GM19023 (cell line): ENCODE data around the gene PLEKHA3.
"Not testable (repeated sequence)": the region's sequence is repeated elsewhere in the genome, so short reads cannot be mapped to it uniquely, and the experiment has no call there.

ENCODE experiments used
- ATAC-seq: cut with Tn5 transposase; IDR thresholded peaks from one replicate; pipeline ENCODE4 v1.9.1; 2021; ENCODE audit warnings: mild to moderate bottlenecking, moderate library complexity; ENCODE audit not compliant: unreplicated experiment

PLEKHA3 gene

DNA sequence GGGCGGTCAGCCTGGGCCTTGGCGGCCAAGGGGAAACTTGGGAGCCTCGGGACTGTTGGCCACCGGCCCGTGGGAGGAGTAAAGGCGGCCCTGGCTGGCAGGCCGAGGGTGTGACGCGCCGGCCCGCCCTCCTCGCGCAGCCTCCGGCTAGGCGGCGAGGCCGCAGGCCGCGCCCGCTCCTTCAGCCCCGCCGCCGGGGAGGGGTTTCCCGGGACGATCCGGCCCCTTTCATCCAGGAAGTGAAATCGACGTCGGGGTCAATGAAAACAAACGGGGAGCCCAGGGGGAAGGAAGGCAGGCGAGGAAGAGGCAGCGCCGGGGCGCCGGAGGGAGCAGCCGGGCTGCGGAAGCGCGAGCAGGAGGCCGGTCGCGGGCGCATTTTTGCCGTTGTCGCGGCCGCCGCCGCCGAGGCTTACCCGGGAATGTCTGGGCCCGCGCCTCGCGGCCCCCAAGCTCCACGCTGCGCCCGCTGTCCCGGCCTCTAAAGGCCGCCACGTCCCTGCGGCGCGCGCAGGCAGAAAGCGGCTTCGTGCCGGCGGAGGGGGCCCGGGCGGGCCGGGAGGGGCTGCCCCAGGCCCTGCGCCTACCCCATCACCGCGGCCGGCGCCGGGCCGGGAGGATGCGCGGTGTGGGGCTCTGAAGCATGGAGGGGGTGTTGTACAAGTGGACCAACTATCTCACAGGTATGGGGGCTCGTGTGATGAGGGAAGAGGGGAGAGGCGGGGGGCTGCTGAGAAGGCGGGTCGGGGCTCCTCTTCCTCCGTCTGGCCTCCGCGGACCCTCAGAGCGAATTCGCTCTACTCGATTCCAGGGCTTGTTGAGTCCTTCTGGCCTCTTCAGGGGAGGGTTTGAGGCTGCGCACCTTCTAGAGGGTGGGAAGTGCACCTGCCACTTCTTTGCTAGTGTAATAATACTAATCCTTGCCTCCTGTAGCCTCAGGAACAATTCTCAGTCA is at the start of gene PLEKHA3:
Gene PLEKHA3, plus strand, starts transcription at position 231 of the 955 bp plus-strand sequence. Its CDS starts 413 bp downstream, at position 644.
- peak; percentile 72 for ATAC-seq

DNA sequence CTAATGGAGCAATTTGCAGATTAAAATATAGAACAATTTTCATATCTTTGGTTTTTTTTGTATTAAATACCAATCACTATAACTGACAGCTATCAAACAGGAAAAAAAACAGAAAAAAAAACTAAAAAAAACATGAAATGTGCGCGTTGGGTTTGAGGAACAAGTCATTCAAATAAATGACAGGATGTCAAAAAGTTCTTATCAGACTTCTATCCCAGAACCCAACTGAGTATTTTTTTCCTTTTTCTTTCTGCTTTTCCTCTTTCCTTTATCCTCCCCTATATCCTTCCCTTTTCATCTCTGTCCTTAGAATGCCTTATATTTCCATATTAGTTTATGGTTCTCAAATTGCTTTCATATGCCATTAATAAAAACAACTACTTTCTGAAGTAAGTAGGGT is 43.6 kb upstream of the PLEKHA3 start:
- ATAC-seq: no peak

DNA sequence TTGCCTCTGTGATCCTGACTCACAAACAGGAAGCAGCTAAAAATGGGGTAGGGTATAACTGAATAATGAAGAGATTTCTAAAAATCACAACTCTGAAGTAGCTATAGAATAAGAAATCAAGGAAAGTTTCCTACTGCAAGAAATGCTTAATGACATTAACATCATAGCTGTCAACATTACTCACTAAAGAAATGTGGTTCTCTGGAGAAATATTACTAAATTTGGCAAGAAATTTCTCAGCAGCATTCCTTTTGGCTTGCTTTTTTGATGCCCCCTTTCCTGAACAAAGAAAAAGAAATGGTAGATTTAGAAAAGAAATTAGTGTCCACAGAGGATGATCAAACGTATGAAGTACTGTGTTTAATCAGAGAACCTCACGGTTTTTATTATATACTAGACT is 38.8 kb upstream of the PLEKHA3 start:
- ATAC-seq: no peak

DNA sequence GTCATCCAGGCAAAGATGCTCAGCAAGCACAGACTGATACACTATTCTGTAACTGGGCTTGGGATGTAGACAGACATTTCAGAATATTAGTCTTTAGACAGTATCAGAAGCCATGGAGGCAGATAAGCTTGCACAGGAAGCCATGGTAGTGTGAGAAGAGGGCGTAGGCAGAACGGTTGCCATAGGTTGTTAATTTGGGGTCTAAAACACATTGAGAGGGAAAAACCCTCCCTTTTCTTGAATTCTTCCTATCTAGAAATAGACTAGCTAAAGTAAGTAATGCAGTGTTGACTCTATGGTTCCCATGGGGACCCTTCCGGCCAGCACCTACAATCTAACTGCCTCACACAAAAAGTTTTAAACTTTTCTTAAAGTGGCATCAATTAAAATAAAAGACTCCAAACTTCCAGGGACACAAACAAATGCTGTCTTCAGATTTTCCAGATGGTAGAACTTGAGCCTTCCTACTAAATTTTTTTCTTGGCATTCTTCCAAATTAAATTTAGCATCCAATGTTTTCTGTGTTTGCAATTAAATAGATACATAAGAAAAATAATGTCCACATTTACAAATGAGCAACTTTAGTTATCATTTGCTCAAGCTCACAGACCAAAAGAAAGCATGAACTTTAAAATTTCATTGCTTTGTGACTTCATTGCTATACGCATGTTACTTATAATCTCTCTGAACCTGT is 31.1 kb upstream of the PLEKHA3 start:
- no peak for ATAC-seq

DNA sequence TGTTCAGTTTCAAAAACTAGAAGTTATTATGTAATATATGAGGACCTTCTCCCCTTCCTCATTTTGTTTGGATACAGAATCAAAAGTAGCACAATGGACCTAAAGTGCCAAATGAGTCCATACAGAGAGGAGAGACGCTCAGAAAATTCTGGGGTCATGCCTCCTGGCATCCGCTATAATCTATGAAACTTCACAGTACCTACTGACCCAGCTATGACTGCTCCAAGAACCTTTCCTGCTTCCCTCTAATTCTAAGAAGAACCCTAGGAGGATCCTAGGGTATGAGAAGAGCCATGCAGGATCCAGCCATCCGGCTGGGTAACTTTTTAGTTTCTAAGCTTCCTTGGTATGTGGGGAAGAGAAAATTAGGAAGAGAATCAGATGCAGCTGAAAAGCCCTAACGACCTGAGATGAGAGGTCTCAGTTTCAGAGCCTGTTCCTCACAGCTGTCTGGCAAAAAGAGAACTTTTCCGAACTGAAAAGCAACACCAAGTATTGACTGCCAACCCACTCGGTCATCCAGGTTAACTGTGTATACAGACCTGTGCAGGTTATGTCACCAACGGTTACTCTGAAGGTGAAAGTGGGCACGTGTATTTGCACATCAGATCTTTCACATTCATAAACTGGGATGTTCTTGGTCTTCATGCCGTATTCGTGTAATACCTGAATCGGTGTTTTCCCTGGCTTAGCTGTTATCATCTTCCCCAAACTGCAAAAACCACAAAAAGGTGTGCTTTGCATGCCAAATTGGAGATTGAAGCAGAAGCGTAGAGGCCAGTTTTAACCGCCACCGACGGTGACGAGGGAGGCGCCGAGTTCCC is 30.3 kb upstream of the PLEKHA3 start:
- ATAC-seq: no peak

DNA sequence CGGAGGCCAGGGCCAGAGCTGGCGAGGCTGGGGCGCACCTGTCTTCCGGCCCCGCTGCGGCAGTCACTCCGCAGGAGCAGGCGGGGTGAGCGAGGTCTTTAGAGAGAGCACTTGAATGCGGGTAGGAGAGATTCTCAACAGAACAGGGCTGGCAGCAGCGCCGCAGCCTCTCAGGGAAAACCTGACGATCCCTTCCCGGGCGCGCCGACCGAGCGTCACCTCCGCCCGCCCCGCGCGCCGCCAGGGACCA is 29.8 kb upstream of the PLEKHA3 start:
- ATAC-seq: peak; percentile 48

DNA sequence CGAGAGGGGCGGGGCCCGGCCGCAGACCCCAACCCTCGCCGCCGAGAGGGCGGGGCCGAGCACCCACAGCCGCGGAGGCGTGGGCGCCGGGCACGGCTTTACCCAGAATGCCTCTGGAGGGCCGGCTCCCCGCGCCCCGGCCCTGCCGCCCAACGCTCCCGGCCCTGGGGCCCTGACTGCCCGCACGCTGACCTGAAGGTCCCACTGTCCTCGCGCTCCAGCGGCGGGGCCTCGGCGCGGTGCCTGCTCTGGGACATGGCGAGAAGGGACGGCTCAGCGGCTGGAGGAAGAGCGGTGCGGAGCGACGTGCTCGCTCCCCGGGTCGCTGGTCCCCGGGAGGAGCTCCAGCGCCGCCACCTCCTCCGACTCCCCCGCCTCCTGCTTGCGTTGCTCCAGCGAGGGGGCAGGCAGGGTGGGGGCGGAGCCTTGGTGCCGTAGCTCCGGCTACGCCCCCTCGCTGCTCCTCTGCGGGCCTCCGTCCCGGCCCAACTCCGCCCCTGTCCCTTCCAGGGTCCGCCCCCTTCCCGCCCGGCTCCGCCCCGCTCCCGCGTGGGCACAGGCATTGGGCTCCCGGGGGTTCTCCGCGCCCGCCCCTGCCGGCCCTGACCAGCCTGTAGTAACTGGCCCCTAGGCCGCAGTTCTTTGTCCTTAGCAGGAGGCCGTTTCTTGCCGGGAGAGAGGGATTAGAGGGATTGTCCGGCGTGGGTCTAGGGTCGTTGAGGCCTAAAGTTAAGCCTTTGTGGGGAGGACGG is 29.3 kb upstream of the PLEKHA3 start, which contains the start of the genes PJVK and PRKRA:
Gene PJVK, plus strand, starts transcription at position 605 of the 752 bp plus-strand sequence. CDS start 2,032 bp downstream, outside the sequence.
Gene PRKRA, minus strand, starts transcription at position 402 of the 752 bp plus-strand sequence. Its CDS starts 145 bp downstream, at position 257.
- peak; percentile 80 for ATAC-seq

DNA sequence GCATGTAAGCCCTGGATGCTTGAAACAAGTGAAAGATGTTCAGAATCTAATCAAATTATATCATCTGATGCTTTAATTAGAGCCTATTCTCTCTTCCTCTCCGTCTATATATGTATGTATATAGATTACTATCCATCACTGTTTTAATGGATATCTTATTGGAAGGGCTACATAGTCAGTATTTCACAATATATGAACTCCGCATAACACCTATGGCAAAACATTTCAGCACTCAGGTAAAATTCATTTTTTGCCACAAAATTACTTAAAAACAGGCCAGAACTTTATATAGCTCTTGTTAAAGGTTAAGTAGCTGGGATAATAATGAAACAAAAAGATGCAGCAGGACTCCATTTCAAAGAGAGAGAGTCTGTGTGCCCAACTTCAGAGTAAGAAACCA is 27.9 kb upstream of the PLEKHA3 start:
- ATAC-seq: no peak

DNA sequence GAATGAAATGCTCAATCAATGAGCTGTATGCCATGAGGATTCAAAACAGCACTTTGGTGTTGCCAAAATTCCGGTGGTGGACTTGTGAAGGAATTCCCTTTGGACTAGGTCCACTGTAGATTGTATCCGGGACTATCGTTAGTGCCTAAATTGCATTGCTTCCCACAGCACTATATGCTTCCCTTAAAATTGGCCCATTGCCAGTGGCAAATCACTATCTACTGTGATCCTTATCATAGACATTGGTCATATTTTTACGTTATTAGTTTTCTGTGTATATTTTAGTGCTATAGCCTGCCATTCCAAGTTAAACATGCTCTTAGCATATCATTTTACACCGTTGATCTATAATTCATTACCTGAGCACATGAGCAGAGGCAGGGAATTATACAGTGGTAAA is 27.4 kb upstream of the PLEKHA3 start:
- ATAC-seq: no peak

DNA sequence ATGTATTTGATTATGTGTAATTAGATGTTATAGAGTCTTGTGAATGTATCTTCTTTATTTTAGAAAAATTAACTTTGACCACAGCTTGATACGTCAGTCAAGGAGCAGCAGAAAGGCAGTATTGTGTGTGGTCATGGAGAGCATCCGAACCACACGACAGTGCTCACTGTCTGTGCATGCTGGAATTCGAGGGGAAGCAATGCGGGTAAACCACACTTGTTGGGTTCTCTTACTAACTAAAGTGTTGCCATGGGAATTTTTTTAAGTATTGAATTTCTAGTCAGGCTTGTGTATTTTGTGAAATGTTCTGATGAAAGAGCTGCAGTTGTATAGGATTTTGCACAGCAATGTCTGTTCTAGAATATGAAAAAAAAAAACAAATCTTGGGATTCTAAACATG is 24.3 kb upstream of the PLEKHA3 start:
- ATAC-seq: no peak

DNA sequence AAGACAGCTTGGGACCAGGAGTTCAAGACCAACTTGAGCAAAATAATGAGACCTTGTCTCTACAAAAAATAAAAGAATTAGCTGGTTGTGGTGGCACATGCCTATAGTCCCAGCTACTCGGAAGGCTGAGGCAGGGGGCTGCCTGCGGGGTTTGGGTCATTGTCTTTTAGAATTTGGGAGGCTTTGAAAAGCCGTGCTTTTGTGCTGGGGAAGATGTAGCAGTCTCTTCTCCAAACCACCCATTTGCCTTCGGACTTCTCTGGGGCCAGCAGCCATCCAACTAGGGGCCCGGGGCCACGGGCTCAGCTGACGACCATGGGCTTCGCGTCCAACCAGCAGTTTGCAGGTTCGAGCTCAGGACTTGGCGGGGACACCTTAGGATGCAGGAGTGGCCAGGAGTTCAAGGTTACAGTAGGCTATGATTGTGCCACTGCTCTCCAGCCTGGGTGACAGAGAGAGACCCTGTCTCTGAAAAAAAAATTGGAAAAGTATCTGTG is 22.8 kb upstream of the PLEKHA3 start:
- ATAC-seq: no peak

DNA sequence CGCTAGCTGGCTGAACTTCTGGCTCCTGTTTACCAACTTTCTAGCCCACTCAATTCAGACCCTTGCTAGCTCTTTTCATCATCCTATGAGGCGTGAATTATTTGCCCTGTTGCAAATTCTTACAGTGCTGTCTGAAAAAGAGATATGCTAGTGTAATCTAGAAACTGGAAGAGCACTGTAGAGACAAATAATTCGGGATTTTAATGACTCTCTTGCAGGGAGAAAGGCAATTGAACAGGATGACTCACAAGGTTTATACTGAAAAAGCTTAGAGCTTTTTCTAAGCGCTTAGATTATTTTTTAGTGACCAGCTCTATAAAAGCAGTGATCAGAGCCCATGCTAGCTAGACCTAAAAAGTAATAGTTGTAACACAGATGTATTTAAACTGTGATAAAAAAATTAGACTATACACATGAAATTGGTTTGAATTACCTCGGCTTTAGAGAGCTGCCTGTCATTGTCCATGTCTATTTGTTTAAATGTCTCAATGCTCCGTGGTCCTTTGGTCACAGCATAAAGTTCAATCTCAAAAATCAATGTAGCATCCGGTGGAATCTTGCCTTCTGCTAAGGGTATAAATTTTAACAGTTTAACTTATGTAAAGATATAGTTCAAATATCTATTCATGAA is 10.9 kb upstream of the PLEKHA3 start:
- no peak for ATAC-seq

DNA sequence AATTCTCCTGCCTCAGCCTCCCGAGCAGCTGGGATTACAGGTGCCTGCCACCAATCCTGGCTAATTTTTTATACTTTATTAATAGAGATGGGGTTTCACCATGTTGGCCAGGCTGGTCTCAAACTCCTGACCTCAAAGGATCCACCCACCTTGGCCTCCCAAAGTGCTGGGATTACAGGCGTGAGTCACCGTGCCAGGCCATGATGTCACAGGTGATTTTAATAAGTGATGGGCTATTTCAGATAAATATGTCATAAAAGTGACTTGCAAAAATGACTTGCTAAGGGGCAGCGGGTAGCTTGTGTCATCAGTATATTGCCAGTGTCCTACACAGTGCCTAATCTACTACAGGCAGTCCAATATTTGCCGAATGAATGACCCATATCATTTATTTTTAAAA is 8.9 kb upstream of the PLEKHA3 start:
- ATAC-seq: not testable (repeated sequence)

DNA sequence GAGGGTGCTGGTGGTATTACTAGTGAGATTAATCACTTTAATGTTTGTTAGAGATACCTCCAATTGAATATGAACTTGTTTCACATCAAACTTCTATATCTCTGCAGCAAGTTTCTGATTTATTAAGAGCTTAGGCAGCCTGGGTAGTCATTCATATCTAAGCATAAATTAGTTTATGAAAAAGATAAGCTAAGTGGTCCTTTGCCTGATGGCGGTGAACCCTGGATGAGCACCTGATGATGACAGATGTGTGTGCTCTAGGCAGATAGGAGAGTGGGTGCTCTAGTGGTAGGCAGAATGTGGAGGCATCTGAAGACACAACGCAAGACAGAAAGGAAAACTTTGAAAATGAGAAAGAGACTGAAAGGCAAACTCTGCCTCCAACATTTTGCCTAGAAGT is 6.9 kb upstream of the PLEKHA3 start:
- ATAC-seq: no peak

DNA sequence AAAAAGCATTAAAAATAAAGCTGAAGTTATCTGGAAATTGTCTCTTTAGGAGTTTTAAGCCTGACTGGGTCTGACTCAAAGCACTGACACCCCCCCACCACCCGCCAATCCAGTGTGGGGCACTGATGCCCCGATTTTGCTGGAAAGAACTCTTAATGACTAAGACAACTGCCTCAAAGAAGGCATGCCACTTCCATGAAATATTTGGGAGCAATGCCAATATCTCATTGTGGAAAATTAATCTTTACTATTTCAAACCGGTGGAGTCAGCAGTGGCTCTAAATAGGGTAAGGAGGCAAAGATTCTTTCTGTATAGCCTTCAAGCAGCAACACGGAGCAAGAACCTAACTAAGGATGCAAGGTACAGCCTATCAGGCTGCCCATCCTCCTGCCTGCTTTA is 6.3 kb upstream of the PLEKHA3 start:
- no peak for ATAC-seq

DNA sequence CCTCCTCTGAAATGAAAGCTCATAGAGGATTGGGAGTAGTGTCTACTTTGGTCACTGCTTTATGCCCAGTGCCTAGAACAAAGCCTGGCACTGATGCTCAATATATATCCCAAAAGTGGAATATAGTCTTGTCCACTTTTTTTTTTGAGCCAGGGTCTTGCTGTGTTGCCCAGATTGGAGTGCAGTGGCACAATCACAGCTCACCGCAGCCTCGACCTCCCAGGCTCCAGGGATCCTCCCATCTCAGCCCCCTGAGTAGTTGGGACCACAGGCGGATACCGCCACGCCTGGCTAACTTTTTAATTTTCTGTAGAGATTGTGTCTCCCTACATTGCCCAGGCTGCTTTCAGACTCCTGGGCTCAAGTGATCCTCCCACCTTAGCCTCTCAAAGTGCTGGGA is 5.7 kb upstream of the PLEKHA3 start:
- ATAC-seq: no peak

DNA sequence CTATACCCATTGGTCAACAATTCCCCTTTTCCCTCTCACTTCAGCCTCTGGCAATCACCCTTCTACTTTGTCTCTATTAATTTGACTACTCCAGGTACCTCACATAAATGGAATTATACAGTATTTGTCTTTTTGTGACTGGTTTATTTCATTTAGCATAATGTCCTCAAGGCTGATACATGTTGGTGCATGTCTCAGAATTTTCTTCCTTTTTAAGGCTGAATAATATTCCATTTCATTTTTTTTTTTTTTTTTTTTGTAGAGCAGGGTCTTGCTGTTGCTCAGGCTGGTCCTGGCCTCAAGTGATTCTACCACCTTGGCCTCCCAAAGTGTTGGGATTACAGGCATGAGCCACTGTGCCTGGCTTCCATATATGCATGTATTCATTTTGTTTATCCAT is 3.8 kb upstream of the PLEKHA3 start:
- ATAC-seq: no peak

DNA sequence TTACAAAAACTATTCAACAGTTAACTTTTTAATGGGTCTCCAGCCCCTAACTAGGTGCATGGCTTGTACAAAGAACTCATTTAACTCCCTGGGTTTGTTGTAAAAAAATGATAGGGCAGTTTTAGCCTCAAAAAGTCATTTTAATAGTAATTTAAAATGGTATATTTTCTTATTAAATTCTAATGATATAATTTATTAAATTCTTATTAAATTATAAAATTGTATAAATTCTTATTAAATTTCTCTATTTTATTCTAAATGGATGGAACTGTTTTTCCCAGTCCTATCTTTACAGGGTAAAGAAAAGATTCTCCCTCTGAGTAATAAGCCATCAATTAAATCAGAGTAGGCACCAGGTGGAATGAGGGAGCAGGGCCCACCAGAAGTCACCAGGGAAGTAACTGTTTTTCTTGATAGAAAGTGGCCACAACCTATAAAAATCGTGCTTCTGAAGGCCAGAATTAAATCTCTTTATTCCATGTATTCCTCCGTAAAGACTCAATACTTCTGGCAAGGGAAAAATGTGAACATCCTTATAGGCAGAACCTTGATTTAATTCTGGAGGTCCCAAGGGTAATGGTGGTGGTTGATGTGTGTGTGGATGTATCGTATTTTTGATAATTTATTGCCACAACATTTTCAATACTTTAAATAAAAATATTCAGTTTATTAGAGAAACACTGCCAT is 2.7 kb upstream of the PLEKHA3 start:
- ATAC-seq: no peak

DNA sequence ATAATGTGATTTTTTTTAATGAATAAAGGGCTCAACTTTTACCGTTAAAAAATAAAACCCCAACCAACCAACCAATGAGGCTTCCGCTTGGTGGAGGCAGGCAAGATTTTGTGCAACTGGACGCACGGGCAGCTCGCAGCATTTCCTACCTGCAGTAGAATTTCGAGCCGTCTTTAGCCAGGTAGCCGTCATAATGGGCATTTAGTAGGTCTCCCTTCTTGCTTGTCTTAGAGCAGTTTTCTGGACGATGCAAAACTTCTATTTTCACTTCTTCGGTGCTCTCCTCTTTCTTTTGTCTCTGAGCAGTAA is 2.2 kb upstream of the PLEKHA3 start:
- no peak for ATAC-seq
